ENCODE results near the gene ZBTB43. TPM values are rescaled to one million over a fixed set of nuclear protein-coding genes. Genes with fewer than 3 reads are reported as not detected.

ZBTB43 gene
- total RNA-seq, 1 experiment from 2014 or later: 15.4 TPM

DNA sequence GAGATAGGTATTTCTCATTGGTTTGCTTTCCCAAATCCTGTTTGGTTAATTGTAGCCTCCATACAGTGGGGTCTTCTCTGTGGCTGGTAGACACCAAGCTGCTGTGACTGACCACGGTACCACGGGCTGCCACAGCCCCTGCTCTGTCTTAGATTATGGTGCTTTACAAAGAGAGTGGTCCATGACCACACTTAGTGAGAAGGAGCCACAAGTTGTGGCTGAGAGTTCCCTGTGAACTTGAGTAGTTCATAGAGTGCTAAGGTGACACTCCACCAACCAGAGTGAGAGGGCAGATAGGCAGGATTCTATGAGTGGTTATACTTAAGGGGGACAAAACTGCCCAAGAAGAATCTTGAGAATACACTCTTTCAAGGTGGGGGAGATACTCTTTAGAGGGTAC, 29.8 kb downstream of the ZBTB43 start:
- H3K36me3 ChIP-seq (ENCODE audit: control insufficient read depth in 1 of 2, insufficient read depth in 2 of 2, low read length in 2 of 2): peaks cover 4 to 20% of the 10 kb centered on the region in 2 experiments; a peak in 2 of 4 replicates
- H3K4me2 ChIP-seq (ENCODE audit: low read length): no peak overlapping the region
- POLR2A ChIA-PET: no interaction called here
- no peak overlapping the region for H2AFZ ChIP-seq (ENCODE audit: low read depth, low read length, poor library complexity, severe bottlenecking)
- RAD21 ChIA-PET (ENCODE audit: low non-redundant PET in 1 of 2, low total read pairs in 2 of 2, uncharacterized antibody in 2 of 2, unreplicated experiment in 2 of 2): no interaction called here
- BruUV-seq (replicated peaks): no TSS peak
- CTCF ChIA-PET: no interaction called here
- H3K9ac ChIP-seq (ENCODE audit: low read length): no peak overlapping the region
- no peak for ATAC-seq
- H3K4me3 ChIP-seq (replicated peaks in 1 of 2; ENCODE audit: low read depth in 1 of 2, low read length in 2 of 2): no peak overlapping the region
- no peaks in the 10 kb centered on the region for H3K9me3 ChIP-seq (ENCODE audit: control insufficient read depth in 1 of 2, insufficient read depth in 1 of 2, low read depth in 1 of 2, low read length in 2 of 2)
- DNase-seq (ENCODE audit: low read depth, low spot score): no peak
- no peaks in the 10 kb centered on the region for H3K4me1 ChIP-seq (ENCODE audit: control insufficient read depth in 1 of 2, insufficient read depth in 2 of 2, low read length in 2 of 2)
- TF ChIP-seq, protein P1, sequence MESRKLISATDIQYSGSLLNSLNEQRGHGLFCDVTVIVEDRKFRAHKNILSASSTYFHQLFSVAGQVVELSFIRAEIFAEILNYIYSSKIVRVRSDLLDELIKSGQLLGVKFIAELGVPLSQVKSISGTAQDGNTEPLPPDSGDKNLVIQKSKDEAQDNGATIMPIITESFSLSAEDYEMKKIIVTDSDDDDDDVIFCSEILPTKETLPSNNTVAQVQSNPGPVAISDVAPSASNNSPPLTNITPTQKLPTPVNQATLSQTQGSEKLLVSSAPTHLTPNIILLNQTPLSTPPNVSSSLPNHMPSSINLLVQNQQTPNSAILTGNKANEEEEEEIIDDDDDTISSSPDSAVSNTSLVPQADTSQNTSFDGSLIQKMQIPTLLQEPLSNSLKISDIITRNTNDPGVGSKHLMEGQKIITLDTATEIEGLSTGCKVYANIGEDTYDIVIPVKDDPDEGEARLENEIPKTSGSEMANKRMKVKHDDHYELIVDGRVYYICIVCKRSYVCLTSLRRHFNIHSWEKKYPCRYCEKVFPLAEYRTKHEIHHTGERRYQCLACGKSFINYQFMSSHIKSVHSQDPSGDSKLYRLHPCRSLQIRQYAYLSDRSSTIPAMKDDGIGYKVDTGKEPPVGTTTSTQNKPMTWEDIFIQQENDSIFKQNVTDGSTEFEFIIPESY (IDR thresholded peaks at IDR 0.05; ENCODE audit: extremely low read depth, insufficient replicate concordance, low read length): no peak
- TF ChIP-seq ZFX (IDR thresholded peaks at IDR 0.05): no peak
- no peak for TF ChIP-seq POLR2AphosphoS5 (IDR thresholded peaks at IDR 0.05; ENCODE audit: low read depth, low read length)
- TF ChIP-seq JUND (IDR thresholded peaks at IDR 0.05): no peak
- TF ChIP-seq, protein P2, sequence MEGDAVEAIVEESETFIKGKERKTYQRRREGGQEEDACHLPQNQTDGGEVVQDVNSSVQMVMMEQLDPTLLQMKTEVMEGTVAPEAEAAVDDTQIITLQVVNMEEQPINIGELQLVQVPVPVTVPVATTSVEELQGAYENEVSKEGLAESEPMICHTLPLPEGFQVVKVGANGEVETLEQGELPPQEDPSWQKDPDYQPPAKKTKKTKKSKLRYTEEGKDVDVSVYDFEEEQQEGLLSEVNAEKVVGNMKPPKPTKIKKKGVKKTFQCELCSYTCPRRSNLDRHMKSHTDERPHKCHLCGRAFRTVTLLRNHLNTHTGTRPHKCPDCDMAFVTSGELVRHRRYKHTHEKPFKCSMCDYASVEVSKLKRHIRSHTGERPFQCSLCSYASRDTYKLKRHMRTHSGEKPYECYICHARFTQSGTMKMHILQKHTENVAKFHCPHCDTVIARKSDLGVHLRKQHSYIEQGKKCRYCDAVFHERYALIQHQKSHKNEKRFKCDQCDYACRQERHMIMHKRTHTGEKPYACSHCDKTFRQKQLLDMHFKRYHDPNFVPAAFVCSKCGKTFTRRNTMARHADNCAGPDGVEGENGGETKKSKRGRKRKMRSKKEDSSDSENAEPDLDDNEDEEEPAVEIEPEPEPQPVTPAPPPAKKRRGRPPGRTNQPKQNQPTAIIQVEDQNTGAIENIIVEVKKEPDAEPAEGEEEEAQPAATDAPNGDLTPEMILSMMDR (IDR thresholded peaks at IDR 0.05 in 2 of 3, conservative IDR thresholded peaks at IDR 0.05 in 1 of 3; ENCODE audit: borderline replicate concordance in 1 of 3, insufficient read depth in 1 of 3, low read depth in 2 of 3, low read length in 2 of 3): no peak
- TF ChIP-seq EZH2phosphoT487 (IDR thresholded peaks at IDR 0.05; ENCODE audit: borderline replicate concordance): no peak
- TF ChIP-seq SP1 (IDR thresholded peaks at IDR 0.05; ENCODE audit: low read depth): no peak
- TF ChIP-seq CBX3 (IDR thresholded peaks at IDR 0.05; ENCODE audit: low read depth): no peak
- TF ChIP-seq SIN3A (IDR thresholded peaks at IDR 0.05; ENCODE audit: low read depth): no peak
- TF ChIP-seq FOSL1 (IDR thresholded peaks at IDR 0.05; ENCODE audit: low read depth): no peak
- no peak for TF ChIP-seq SRF (IDR thresholded peaks at IDR 0.05; ENCODE audit: low read depth)
- no peak for TF ChIP-seq ZNF274 (IDR thresholded peaks at IDR 0.05; ENCODE audit: low read depth, low read length)
- TF ChIP-seq TCF7L2 (IDR thresholded peaks at IDR 0.05; ENCODE audit: borderline replicate concordance, extremely low read depth, insufficient read depth, insufficient read length): no peak
- TF ChIP-seq EZH2 (IDR thresholded peaks at IDR 0.05): no peak
- TF ChIP-seq CEBPB (IDR thresholded peaks at IDR 0.05; ENCODE audit: low read depth): no peak
- TF ChIP-seq, protein P3, sequence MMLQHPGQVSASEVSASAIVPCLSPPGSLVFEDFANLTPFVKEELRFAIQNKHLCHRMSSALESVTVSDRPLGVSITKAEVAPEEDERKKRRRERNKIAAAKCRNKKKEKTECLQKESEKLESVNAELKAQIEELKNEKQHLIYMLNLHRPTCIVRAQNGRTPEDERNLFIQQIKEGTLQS (IDR thresholded peaks at IDR 0.05): no peak
- no peak for TF ChIP-seq POLR2A (IDR thresholded peaks at IDR 0.05; ENCODE audit: borderline replicate concordance, extremely low read depth, insufficient read depth, insufficient read length)
- TF ChIP-seq, protein P4, sequence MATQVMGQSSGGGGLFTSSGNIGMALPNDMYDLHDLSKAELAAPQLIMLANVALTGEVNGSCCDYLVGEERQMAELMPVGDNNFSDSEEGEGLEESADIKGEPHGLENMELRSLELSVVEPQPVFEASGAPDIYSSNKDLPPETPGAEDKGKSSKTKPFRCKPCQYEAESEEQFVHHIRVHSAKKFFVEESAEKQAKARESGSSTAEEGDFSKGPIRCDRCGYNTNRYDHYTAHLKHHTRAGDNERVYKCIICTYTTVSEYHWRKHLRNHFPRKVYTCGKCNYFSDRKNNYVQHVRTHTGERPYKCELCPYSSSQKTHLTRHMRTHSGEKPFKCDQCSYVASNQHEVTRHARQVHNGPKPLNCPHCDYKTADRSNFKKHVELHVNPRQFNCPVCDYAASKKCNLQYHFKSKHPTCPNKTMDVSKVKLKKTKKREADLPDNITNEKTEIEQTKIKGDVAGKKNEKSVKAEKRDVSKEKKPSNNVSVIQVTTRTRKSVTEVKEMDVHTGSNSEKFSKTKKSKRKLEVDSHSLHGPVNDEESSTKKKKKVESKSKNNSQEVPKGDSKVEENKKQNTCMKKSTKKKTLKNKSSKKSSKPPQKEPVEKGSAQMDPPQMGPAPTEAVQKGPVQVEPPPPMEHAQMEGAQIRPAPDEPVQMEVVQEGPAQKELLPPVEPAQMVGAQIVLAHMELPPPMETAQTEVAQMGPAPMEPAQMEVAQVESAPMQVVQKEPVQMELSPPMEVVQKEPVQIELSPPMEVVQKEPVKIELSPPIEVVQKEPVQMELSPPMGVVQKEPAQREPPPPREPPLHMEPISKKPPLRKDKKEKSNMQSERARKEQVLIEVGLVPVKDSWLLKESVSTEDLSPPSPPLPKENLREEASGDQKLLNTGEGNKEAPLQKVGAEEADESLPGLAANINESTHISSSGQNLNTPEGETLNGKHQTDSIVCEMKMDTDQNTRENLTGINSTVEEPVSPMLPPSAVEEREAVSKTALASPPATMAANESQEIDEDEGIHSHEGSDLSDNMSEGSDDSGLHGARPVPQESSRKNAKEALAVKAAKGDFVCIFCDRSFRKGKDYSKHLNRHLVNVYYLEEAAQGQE (IDR thresholded peaks at IDR 0.05; ENCODE audit: low read depth): no peak
- TF ChIP-seq, protein P5, sequence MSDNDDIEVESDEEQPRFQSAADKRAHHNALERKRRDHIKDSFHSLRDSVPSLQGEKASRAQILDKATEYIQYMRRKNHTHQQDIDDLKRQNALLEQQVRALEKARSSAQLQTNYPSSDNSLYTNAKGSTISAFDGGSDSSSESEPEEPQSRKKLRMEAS (IDR thresholded peaks at IDR 0.05): no peak
- H3K79me2 ChIP-seq (ENCODE audit: insufficient read depth, low read length): peaks cover 7% of the 10 kb centered on the region
- no peak overlapping the region for H3K27ac ChIP-seq (ENCODE audit: low read depth, low read length)
- no peaks in the 10 kb centered on the region for H3K9me2 ChIP-seq (ENCODE audit: insufficient read depth)
- H3K27me3 ChIP-seq (ENCODE audit: insufficient read depth, low read length): no peaks in the 10 kb centered on the region
- H4K20me1 ChIP-seq (ENCODE audit: insufficient read depth): no peaks in the 10 kb centered on the region
- intact Hi-C loops (cut with micrococcal nuclease): no loop called here

Measured in HCT116 (cell line).